Ectodermal cell (in vitro differentiated cells): Measurements from ENCODE around the gene HK2.
"Not testable (repeated sequence)": the region's sequence is repeated elsewhere in the genome, so short reads cannot be mapped to it uniquely, and the experiment has no call there.

Experiments used
- H3K27ac ChIP-seq: 2 replicates; pipeline ENCODE4 v1.7.0; 2013; ENCODE audit warnings: mild to moderate bottlenecking, low read depth, low read length; ENCODE audit not compliant: insufficient read depth, poor library complexity, severe bottlenecking
- H3K27me3 ChIP-seq: 2 replicates; pipeline ENCODE4 v1.7.0; 2013; ENCODE audit warnings: mild to moderate bottlenecking, low read length; ENCODE audit not compliant: insufficient read depth, control insufficient read depth, poor library complexity, severe bottlenecking
- H3K36me3 ChIP-seq: one replicate; pipeline ENCODE4 v1.7.0; 2013; ENCODE audit warnings: low read length; ENCODE audit not compliant: control insufficient read depth, insufficient read depth
- H3K4me1 ChIP-seq: one replicate; pipeline ENCODE4 v1.7.0; 2013; ENCODE audit warnings: low read length; ENCODE audit not compliant: control insufficient read depth, insufficient read depth
- H3K4me3 ChIP-seq: 2 replicates; pipeline ENCODE4 v1.7.0; 2013; ENCODE audit warnings: low read depth, low read length, control low read depth; ENCODE audit not compliant: insufficient read depth
- H3K9me3 ChIP-seq: 2 replicates; pipeline ENCODE4 v1.7.0; 2013; ENCODE audit warnings: mild to moderate bottlenecking, low read length, moderate library complexity; ENCODE audit not compliant: control insufficient read depth
- WGBS, 2 experiments: methylation state at CpG; one replicate each; pipeline ENCODE4 v1.1.7; 2013; ENCODE audit warnings: missing lambda C conversion rate in 2 of 2; 5-methylcytosine and 5-hydroxymethylcytosine counted together

Gene HK2

DNA sequence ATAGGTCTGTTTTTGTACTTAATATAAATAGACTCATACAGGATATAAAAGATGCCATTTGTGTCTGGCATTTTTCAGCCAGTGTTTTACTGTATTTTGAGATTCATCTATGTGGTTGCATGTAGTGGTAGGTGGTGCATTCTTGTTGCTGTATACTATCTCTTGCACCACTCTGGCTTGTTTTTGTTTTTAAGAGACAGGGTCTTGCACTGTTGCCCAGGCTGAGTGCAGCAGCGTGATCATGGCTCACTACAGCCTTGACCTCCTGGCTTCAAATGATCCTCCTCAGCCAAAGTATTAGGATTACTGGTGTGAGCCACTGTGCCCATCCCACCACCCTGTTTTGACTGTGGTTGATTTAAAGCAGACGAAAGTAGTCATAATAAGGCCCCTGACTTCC, 12.6 kb downstream of the HK2 start:
- Histone ChIP-seq H3K36me3 (no peaks in the 10 kb centered on the region), H3K27ac (no peak overlapping the region), H3K4me1 (peaks cover 19% of the 10 kb centered on the region), H3K27me3 (no peaks in the 10 kb centered on the region), H3K4me3 (no peak overlapping the region), H3K9me3 (no peaks in the 10 kb centered on the region)
- WGBS, 2 experiments: 88 to 93% methylated on average over 2 of the region's 2 CpGs

DNA sequence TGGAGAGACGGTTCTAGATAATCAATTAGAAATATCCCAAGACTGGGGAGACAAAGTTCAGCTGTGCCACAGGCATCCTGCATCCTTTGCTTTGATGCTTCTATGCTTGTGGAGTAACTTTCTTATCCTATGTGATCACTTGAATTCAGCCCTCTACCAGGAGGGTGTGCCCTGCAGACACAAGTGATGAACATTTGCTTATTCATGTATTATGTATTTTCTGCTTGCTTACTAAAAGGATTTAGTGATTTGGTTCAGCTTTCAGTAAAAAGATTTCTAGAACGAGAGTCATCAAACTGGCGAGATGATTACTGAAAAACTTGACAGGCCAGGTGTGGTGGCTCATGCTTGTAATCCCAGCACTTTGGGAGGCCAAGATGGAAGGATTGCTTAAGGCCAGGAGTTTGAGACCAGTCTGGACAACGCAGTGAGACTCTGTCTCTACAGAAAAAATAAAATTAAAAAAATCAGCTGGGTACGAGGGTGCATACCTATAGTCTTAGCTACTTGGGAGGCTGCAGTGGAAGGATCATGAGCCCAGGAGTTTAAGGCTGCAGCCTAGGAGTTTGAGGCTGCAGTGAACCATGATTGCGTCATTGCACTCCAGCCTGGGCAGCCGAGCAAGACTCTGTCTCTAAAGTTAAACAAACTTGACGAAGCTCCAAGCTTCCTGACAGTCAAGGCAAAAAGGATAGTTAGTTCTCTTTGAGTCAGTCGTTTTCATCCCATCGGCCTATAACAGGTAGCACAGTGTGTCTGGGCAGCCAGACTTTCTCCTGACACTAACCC, 13.3 kb downstream of the HK2 start:
- no peaks in the 10 kb centered on the region for H3K27me3 ChIP-seq
- WGBS, 2 experiments: 93 to 94% methylated on average over 10 of the region's 10 CpGs
- H3K4me3 ChIP-seq: no peak overlapping the region
- no peaks in the 10 kb centered on the region for H3K9me3 ChIP-seq
- peaks cover 19% of the 10 kb centered on the region for H3K4me1 ChIP-seq
- H3K27ac ChIP-seq: no peak overlapping the region
- H3K36me3 ChIP-seq: no peaks in the 10 kb centered on the region

- 43 to 50% methylated on average over 8 of the region's 8 CpGs for WGBS, 2 experiments
- H3K27ac ChIP-seq: no peak overlapping the region
- H3K4me3 ChIP-seq: no peak overlapping the region
- H3K36me3 ChIP-seq: no peaks in the 10 kb centered on the region
- peaks cover 19% of the 10 kb centered on the region for H3K4me1 ChIP-seq
- no peaks in the 10 kb centered on the region for H3K9me3 ChIP-seq
- H3K27me3 ChIP-seq: no peaks in the 10 kb centered on the region
These were observed 15.4 kb downstream of the HK2 start for GRCh38 chr2:74849228-74849892.

DNA sequence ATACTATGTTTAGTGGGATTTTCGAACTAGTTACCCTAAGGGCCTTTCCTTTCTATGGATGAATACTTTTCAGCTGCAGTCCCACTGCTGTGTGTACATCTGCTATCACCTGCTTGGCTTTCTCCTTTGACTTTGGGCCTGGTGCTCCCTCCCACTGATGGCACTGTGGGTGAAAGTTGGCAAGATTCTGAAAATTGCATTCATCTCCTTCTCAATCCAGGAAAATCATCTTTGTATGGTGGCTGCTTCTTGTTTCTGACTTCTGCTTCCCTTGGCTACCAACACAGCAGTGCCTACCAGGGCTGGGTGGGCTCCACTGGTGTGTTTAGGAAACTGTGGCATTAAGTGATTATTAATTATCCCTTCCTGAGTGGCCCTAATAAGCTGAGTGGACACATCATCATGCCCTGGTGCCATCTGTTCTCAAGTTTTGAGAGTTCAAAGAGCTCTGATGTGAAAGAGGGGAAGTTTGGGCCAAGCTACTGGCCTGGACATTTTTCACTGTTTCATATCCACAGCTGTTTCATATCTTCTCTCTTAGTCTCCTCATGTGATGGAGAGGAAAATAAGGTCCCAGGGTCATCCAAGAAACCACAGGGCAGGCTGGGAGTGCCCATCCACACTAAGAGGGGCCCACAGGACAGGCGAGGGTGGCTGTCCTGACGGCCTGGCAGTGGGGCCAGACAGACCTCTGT, 16.7 kb downstream of the HK2 start:
- Histone ChIP-seq H3K4me3 (no peak overlapping the region), H3K4me1 (peaks cover 13% of the 10 kb centered on the region), H3K36me3 (no peaks in the 10 kb centered on the region), H3K27me3 (no peaks in the 10 kb centered on the region), H3K9me3 (no peaks in the 10 kb centered on the region), H3K27ac (no peak overlapping the region)
- WGBS, 2 experiments: 92 to 95% methylated on average over 3 of the region's 3 CpGs

GRCh38 chr2:74851191-74851566, 17.3 kb downstream of the HK2 start:
- no peaks in the 10 kb centered on the region for H3K36me3 ChIP-seq
- no peaks in the 10 kb centered on the region for H3K27me3 ChIP-seq
- H3K9me3 ChIP-seq: no peaks in the 10 kb centered on the region
- H3K27ac ChIP-seq: no peak overlapping the region
- WGBS, 2 experiments: 91 to 96% methylated on average over 8 of the region's 8 CpGs
- no peak overlapping the region for H3K4me3 ChIP-seq
- H3K4me1 ChIP-seq: peaks cover 13% of the 10 kb centered on the region

DNA sequence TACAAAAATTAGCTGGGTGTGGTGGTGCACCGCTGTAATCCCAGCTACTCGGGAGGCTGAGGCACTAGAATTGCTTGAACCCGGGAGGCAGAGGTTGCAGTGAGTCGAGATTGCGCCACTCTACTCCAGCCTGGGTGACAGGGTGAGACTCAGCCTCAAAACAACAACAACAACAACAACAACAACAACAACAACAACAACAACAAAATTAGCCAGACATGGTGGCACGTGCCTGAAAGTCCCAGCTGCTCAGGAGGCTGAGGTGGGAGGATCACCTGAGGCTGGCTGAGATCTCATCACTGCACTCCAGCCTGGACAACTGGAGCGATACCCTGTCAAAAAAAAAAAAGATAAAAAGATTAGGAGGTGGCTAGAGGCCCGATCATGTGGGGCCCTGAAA, 19.4 kb downstream of the HK2 start:
- WGBS, 2 experiments: 84 to 95% methylated on average over 8 of the region's 8 CpGs
- not testable (repeated sequence) for H3K4me3 ChIP-seq, H3K27ac ChIP-seq, H3K27me3 ChIP-seq, H3K36me3 ChIP-seq, H3K9me3 ChIP-seq
- peaks cover 13% of the 10 kb centered on the region for H3K4me1 ChIP-seq

- Histone ChIP-seq H3K4me1 (peaks cover 6% of the 10 kb centered on the region), H3K27me3 (no peaks in the 10 kb centered on the region), H3K27ac (no peak overlapping the region), H3K4me3 (no peak overlapping the region), H3K9me3 (no peaks in the 10 kb centered on the region), H3K36me3 (no peaks in the 10 kb centered on the region)
- 96 to 97% methylated on average over 4 of the region's 4 CpGs for WGBS, 2 experiments
These were observed 20.5 kb downstream of the HK2 start for GRCh38 chr2:74854401-74854800.

- not testable (repeated sequence) for H3K36me3 ChIP-seq, H3K27ac ChIP-seq, H3K4me3 ChIP-seq, H3K27me3 ChIP-seq, H3K9me3 ChIP-seq, H3K4me1 ChIP-seq
- WGBS, 2 experiments: 94 to 96% methylated on average over 16 of the region's 16 CpGs
These were observed 21.3 kb downstream of the HK2 start for GRCh38 chr2:74855114-74855707.

- H3K27ac ChIP-seq: no peak overlapping the region
- no peaks in the 10 kb centered on the region for H3K4me1 ChIP-seq
- H3K9me3 ChIP-seq: no peaks in the 10 kb centered on the region
- no peaks in the 10 kb centered on the region for H3K36me3 ChIP-seq
- no peaks in the 10 kb centered on the region for H3K27me3 ChIP-seq
- H3K4me3 ChIP-seq: no peak overlapping the region
- WGBS, 2 experiments: 92 to 93% methylated on average over 10 of the region's 10 CpGs
These were observed 22.2 kb downstream of the HK2 start for GRCh38 chr2:74856004-74856578.

- WGBS, 2 experiments: 94 to 95% methylated on average over 5 of the region's 5 CpGs
- no peak overlapping the region for H3K27ac ChIP-seq
These were observed 22.7 kb downstream of the HK2 start for GRCh38 chr2:74856599-74856998.

More at GRCh38 chr2:74856599-74856998, 22.7 kb downstream of the HK2 start:
- H3K9me3 ChIP-seq: no peaks in the 10 kb centered on the region
- no peaks in the 10 kb centered on the region for H3K27me3 ChIP-seq
- H3K4me3 ChIP-seq: no peak overlapping the region
- no peaks in the 10 kb centered on the region for H3K4me1 ChIP-seq
- H3K36me3 ChIP-seq: no peaks in the 10 kb centered on the region
